KOPT-K1 (cell line): ENCODE measurements around the gene TLR8.

Source experiments
- H3K27ac ChIP-seq: fragments of 200-600 bp; sonication (generic); 2 replicates; pipeline ENCODE4 v1.5.1; 2016; ENCODE audit warnings: antibody characterized with exemption, mild to moderate bottlenecking, low read depth, low read length; ENCODE audit not compliant: poor library complexity, severe bottlenecking
- H3K36me3 ChIP-seq: fragments of 200-600 bp; sonication (generic); 2 replicates; pipeline ENCODE4 v1.5.1; 2017; ENCODE audit warnings: antibody characterized with exemption, mild to moderate bottlenecking, low read length, moderate library complexity; ENCODE audit not compliant: insufficient read depth
- H3K9me3 ChIP-seq: fragments of 200-600 bp; sonication (generic); 2 replicates; pipeline ENCODE4 v1.5.1; 2017; ENCODE audit warnings: antibody characterized with exemption, low read length, mild to moderate bottlenecking; ENCODE audit not compliant: insufficient read depth, poor library complexity, severe bottlenecking

TLR8 gene

GRCh38 chrX:12890467-12890866, 16.0 kb upstream of the TLR8 start:
- H3K27ac ChIP-seq, result peak overlapping the region; percentile 64
- H3K9me3 ChIP-seq, result peaks cover 6% of the 10 kb centered on the region
- no peaks in the 10 kb centered on the region for H3K36me3 ChIP-seq

GRCh38 chrX:12891171-12891570, 15.2 kb upstream of the TLR8 start:
- H3K27ac ChIP-seq, result peak overlapping the region; percentile 64
- no peaks in the 10 kb centered on the region for H3K36me3 ChIP-seq
- peaks cover 6% of the 10 kb centered on the region for H3K9me3 ChIP-seq

- Histone ChIP-seq H3K27ac (peak overlapping the region; percentile 64), H3K36me3 (no peaks in the 10 kb centered on the region), H3K9me3 (peaks cover 6% of the 10 kb centered on the region)
Observed at GRCh38 chrX:12891915-12892506, 14.4 kb upstream of the TLR8 start.

GRCh38 chrX:12892716-12893115, 13.7 kb upstream of the TLR8 start:
- H3K9me3 ChIP-seq, result peaks cover 6% of the 10 kb centered on the region
- H3K27ac ChIP-seq, result peak overlapping the region; percentile 64

GRCh38 chrX:12894074-12895030, 12.1 kb upstream of the TLR8 start:
- Histone ChIP-seq H3K9me3 (peaks cover 6% of the 10 kb centered on the region), H3K27ac (no peak overlapping the region), H3K36me3 (no peaks in the 10 kb centered on the region)

More at GRCh38 chrX:12892716-12893115, 13.7 kb upstream of the TLR8 start:
- no peaks in the 10 kb centered on the region for H3K36me3 ChIP-seq

GRCh38 chrX:12895866-12896265, 10.6 kb upstream of the TLR8 start:
- no peaks in the 10 kb centered on the region for H3K36me3 ChIP-seq
- H3K9me3 ChIP-seq, result no peaks in the 10 kb centered on the region
- H3K27ac ChIP-seq, result no peak overlapping the region

- H3K27ac ChIP-seq, result no peak overlapping the region
- no peaks in the 10 kb centered on the region for H3K36me3 ChIP-seq
- H3K9me3 ChIP-seq, result no peaks in the 10 kb centered on the region
Observed at GRCh38 chrX:12896935-12897334, 9.5 kb upstream of the TLR8 start.

- Histone ChIP-seq H3K36me3 (no peaks in the 10 kb centered on the region), H3K27ac (no peak overlapping the region), H3K9me3 (no peaks in the 10 kb centered on the region)
Observed at GRCh38 chrX:12898073-12898472, 8.3 kb upstream of the TLR8 start.

GRCh38 chrX:12899506-12899905, 6.9 kb upstream of the TLR8 start:
- Histone ChIP-seq H3K27ac (no peak overlapping the region), H3K36me3 (no peaks in the 10 kb centered on the region), H3K9me3 (no peaks in the 10 kb centered on the region)

- H3K27ac ChIP-seq, result no peak overlapping the region
Observed at GRCh38 chrX:12901486-12901885, 4.9 kb upstream of the TLR8 start.

GRCh38 chrX:12903646-12904045, 2.8 kb upstream of the TLR8 start:
- Histone ChIP-seq H3K27ac (no peak overlapping the region), H3K9me3 (no peaks in the 10 kb centered on the region), H3K36me3 (no peaks in the 10 kb centered on the region)

More at GRCh38 chrX:12901486-12901885, 4.9 kb upstream of the TLR8 start:
- Histone ChIP-seq H3K9me3 (no peaks in the 10 kb centered on the region), H3K36me3 (no peaks in the 10 kb centered on the region)

- Histone ChIP-seq H3K36me3 (no peaks in the 10 kb centered on the region), H3K9me3 (no peaks in the 10 kb centered on the region), H3K27ac (peak overlapping the region; percentile 17)
Observed at GRCh38 chrX:12910423-12911121, 4.2 kb downstream of the TLR8 start.

GRCh38 chrX:12911122-12911470, 4.7 kb downstream of the TLR8 start:
- peak overlapping the region; percentile 17 for H3K27ac ChIP-seq
- no peaks in the 10 kb centered on the region for H3K36me3 ChIP-seq
- H3K9me3 ChIP-seq, result no peaks in the 10 kb centered on the region

GRCh38 chrX:12912791-12913482, 6.5 kb downstream of the TLR8 start:
- H3K27ac ChIP-seq, result no peak overlapping the region
- no peaks in the 10 kb centered on the region for H3K36me3 ChIP-seq
- H3K9me3 ChIP-seq, result no peaks in the 10 kb centered on the region

- no peaks in the 10 kb centered on the region for H3K36me3 ChIP-seq
- no peaks in the 10 kb centered on the region for H3K9me3 ChIP-seq
- H3K27ac ChIP-seq, result no peak overlapping the region
Observed at GRCh38 chrX:12917753-12918152, 11.3 kb downstream of the TLR8 start.
